Activated T-helper 2 cell treated with anti-CD3 and anti-CD28 coated beads, Interferon-gamma antibody, Interleukin-2, Interleukin-4, amounts not matched to agents 10 μg/mL and 5 μg/mL and 100 μg/mL, durations not matched to agents 14 hours and 24 hours and 36 hours (primary cell): Measurements from ENCODE around the gene CLIC5. TPM values are rescaled to one million over a fixed set of nuclear protein-coding genes. Genes with fewer than 3 reads are reported as not detected.

Experiments
- DNase-seq: peaks from one replicate; pipeline ENCODE4 v3.0.0; 2021; ENCODE audit warnings: low spot score
- H3K27ac Mint-ChIP-seq: one replicate; pipeline ENCODE4 v1.8.0; 2021; ENCODE audit warnings: mixed read lengths
- H3K27me3 Mint-ChIP-seq: one replicate; pipeline ENCODE4 v1.8.0; 2021; ENCODE audit warnings: low read depth, mixed read lengths
- H3K36me3 Mint-ChIP-seq: one replicate; pipeline ENCODE4 v1.8.0; 2021; ENCODE audit warnings: low read depth, mixed read lengths
- H3K4me1 Mint-ChIP-seq: one replicate; pipeline ENCODE4 v1.8.0; 2021; ENCODE audit warnings: low read depth, mixed read lengths
- H3K4me3 Mint-ChIP-seq: one replicate; pipeline ENCODE4 v1.8.0; 2021; ENCODE audit warnings: low read depth, mild to moderate bottlenecking, moderate library complexity, mixed read lengths
- H3K9me3 Mint-ChIP-seq: one replicate; pipeline ENCODE4 v1.8.0; 2021; ENCODE audit warnings: mixed read lengths
- intact Hi-C: fragments of 100-400 bp; cut with micrococcal nuclease; formaldehyde crosslinking; loops from one replicate; pipeline ENCODE4 v1.15.1; 2023
- total RNA-seq: library from RNA; stranded (reverse); gene quantifications from 2 replicates; pipeline ENCODE4 v1.2.3, GENCODE V29; 2022

CLIC5 gene
- 3.0 and 3.8 TPM in 2 replicates for total RNA-seq

DNA sequence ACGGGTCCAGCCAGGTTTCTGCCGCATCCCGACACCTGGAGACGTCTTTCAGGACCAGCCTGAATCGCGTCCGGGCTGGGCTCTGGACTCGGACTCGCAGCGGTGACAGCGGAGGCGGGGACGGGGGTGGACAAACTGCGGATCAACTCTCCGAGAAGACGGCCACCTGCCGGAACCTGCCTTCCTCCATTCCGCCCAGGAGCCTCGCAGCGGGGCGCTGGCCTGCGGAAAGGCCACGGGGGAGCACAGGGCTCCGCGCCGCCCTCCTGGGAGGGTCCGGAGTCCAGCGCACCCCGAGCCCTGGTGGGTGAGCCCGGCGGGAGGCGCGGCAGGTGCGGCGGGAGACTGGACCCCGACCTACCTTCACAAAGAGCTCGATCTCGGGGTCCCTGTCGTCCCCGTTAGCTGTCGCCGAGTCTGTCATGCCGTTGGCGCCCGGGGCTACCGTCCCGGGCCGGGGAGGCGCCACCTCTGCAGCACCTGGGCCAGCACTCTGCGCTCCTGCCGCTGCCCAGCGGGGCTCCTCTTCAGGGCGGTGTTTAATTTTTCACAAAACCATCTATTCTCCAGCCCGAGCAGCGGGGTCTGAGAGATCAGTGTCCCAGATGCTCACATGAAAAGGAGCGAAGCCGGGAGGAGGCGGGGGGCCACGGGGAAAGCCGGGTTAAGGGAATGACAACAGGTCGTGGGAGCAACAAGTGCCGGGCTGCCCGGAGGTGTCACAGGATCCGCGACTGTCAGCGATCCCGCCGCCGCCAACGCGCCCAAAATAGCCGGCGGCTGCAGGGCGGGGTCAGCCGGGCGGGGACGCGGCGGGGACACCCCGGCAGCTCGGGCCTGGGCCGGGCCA, at the start of gene CLIC5:
Gene CLIC5 (minus strand): TSS at position 742 of the 850 bp plus-strand sequence. CDS start 318 bp downstream, at position 424.
- peaks cover 5% of the 10 kb centered on the region for H3K9me3 Mint-ChIP-seq
- no peak for DNase-seq
- H3K4me3 Mint-ChIP-seq, result peak within 1 kb of the TSS; percentile 78
- intact Hi-C loops, result loop anchor here (10.0 kb wide), 3 partner anchors 181 to 1361 kb away; no protein-coding TSS in a partner anchor
- H3K27ac Mint-ChIP-seq, result peak within 1 kb of the TSS; percentile 26
- peaks cover 50% of the 10 kb centered on the region for H3K4me1 Mint-ChIP-seq
- H3K36me3 Mint-ChIP-seq, result no peaks in the 10 kb centered on the region
- H3K27me3 Mint-ChIP-seq, result peaks cover 29% of the 10 kb centered on the region

DNA sequence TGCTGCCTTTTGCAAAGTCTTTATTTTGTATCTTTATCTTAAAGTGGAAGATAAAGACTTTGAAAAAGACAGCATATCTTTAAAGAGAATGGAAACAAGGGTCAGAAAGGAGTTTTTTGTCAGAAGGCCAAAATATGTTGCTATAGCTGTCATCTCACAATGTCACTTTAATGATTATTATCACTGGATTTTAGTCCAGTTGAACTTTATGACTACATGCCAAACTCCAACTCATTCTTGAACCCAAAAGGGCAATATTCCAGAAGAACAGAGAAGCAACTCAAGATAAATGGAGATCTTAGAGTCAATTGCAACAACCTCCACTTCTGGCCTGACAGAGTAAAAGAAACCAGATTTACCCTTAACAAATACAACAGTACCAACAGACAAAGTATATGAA, 47.3 kb upstream of the CLIC5 start:
- H3K36me3 Mint-ChIP-seq, result no peaks in the 10 kb centered on the region
- DNase-seq, result no peak
- H3K27ac Mint-ChIP-seq, result no peak overlapping the region
- intact Hi-C loops, result no loop called here
- peaks cover 32% of the 10 kb centered on the region for H3K27me3 Mint-ChIP-seq
- H3K4me1 Mint-ChIP-seq, result no peaks in the 10 kb centered on the region
- no peak overlapping the region for H3K4me3 Mint-ChIP-seq
- no peaks in the 10 kb centered on the region for H3K9me3 Mint-ChIP-seq

DNA sequence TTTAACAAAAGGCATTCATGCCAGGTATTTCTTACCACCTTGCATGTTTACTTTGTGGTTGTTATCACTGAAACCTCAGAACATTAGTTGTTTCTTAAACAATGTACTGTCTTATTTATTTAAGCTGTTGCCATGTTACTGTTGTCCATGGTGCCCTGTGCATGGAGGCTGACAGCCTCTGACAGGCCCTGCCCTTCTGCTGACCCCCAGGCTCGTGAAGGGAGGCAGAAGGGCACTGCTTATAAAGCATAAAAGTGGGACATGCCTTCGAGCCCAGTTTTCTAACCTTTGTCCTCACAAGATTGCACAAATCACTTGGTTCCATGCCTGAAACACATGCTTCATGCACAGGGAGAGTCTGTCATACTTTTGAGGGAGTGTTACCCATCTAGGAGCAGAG, 46.7 kb upstream of the CLIC5 start:
- Mint-ChIP-seq H3K27me3 (peaks cover 35% of the 10 kb centered on the region), H3K4me3 (no peak overlapping the region), H3K9me3 (no peaks in the 10 kb centered on the region), H3K4me1 (no peaks in the 10 kb centered on the region), H3K27ac (no peak overlapping the region), H3K36me3 (no peaks in the 10 kb centered on the region)
- DNase-seq, result no peak
- intact Hi-C loops, result no loop called here

DNA sequence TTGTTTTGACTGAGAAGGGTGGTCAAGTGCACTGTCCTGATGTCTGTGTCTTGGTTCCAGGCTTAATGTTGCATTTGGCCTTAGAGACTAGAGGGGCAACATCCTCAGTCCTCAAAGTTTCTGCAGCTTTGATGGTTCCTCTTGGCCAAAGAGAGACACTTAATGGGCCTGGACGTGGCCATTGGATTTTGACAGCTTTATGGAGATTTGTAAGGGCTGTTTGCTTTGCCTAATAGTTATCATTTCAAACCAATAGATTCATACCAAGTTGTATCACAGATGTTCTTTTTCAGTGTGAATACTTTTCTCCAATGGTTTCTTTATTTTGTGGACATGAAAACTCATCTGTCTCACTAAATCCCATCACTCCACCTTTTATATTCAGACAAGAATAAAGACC, 45.8 kb upstream of the CLIC5 start:
- H3K4me1 Mint-ChIP-seq, result no peaks in the 10 kb centered on the region
- no peak for DNase-seq
- H3K27ac Mint-ChIP-seq, result no peak overlapping the region
- no peak overlapping the region for H3K4me3 Mint-ChIP-seq
- H3K36me3 Mint-ChIP-seq, result no peaks in the 10 kb centered on the region
- no peaks in the 10 kb centered on the region for H3K9me3 Mint-ChIP-seq
- intact Hi-C loops, result no loop called here
- H3K27me3 Mint-ChIP-seq, result peaks cover 35% of the 10 kb centered on the region

DNA sequence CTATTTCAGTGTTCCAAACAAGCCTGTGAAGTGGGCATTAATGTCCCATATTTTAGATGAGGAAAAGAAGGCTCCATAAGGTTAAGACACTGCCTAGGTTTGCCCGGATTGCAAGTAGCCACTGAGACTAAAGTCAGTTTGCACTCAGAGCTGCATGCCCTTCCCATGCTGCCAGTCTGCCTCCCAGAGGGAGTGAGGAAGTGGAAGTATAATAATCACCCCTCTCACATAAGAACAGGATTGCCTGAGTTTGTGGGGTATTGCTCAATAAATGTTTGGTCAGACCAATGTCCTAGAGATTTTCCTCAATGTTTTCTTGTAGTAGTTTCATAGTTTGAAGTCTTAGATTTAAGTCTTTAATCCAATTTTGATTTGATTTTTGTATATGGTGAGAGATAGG, 43.9 kb upstream of the CLIC5 start:
- Mint-ChIP-seq H3K36me3 (no peaks in the 10 kb centered on the region), H3K27me3 (peaks cover 34% of the 10 kb centered on the region), H3K27ac (no peak overlapping the region), H3K4me3 (no peak overlapping the region), H3K9me3 (no peaks in the 10 kb centered on the region), H3K4me1 (no peaks in the 10 kb centered on the region)
- intact Hi-C loops, result no loop called here
- no peak for DNase-seq

DNA sequence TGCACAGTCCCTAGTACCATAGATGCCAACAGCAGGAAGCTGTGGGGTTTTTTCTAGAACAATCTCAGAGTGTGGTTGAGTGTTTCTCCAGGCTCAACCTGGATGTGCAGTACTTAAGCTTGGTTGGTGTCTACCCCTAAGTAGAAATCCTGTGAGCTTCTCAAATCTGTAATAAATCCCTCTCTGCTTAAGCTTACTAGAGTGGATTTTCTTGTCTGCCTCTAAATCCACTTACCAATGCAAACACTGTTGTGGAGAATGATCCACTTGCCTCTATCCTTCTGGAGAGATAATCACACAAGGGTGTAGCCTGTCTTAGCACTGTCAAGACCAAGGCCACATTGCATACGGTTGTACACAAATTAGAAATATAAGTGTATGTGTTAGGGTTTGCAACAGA, 43.3 kb upstream of the CLIC5 start:
- Mint-ChIP-seq H3K27ac (no peak overlapping the region), H3K27me3 (peaks cover 34% of the 10 kb centered on the region), H3K4me3 (no peak overlapping the region), H3K4me1 (peaks cover 4% of the 10 kb centered on the region), H3K9me3 (no peaks in the 10 kb centered on the region), H3K36me3 (no peaks in the 10 kb centered on the region)
- no peak for DNase-seq
- intact Hi-C loops, result no loop called here

DNA sequence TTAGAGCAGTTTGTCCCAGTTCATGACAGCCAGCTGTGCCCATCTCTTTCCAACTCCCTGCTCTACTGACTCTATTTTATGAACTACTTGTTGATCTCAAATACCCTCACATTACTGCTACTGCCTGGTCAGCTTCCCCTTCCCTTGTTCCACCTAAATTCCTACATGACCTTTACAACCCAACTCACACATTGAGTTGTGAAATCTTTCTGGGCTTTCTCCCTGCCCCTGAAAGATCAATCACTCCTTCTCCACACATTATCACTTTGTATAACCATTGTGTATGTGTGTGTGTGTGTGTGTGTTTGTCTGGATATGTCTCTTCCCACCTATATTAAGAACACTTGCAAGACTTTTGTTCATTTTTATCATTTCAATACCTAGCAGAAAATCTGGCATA, 42.1 kb upstream of the CLIC5 start:
- no peak overlapping the region for H3K4me3 Mint-ChIP-seq
- peaks cover 13% of the 10 kb centered on the region for H3K4me1 Mint-ChIP-seq
- no peak overlapping the region for H3K27ac Mint-ChIP-seq
- H3K27me3 Mint-ChIP-seq, result peaks cover 26% of the 10 kb centered on the region
- no peaks in the 10 kb centered on the region for H3K9me3 Mint-ChIP-seq
- intact Hi-C loops, result no loop called here
- DNase-seq, result no peak
- no peaks in the 10 kb centered on the region for H3K36me3 Mint-ChIP-seq

DNA sequence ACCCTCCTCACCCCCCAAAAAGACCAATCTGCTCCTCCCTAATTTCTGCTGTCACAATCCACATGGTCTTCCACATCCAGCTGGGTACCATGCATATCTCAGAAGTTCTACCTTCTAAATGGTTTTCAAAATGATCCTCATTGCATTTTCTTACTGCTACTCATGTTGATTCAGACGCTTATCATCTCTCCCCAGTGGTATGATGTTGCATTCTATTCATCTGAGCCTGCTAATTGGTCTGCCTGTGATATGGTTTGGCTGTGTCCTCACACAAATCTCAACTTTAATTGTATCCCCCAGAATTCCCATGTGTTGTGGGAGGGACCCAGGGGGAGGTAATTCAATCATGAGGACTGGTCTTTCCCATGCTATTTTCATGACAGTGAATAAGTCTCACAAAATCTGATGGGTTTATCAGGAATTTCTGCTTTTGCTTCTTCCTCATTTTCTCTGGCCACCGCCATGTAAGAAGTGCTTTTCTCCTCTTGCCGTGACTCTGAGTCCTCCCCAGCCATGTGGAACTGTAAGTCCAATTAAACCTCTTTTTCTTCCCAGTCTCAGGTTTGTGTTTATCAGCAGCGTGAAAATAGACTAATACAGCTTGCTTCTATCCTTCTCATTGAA, 41.4 kb upstream of the CLIC5 start:
- no peak overlapping the region for H3K4me3 Mint-ChIP-seq
- H3K27ac Mint-ChIP-seq, result no peak overlapping the region
- no peak for DNase-seq
- intact Hi-C loops, result no loop called here
- peaks cover 14% of the 10 kb centered on the region for H3K4me1 Mint-ChIP-seq
- H3K36me3 Mint-ChIP-seq, result no peaks in the 10 kb centered on the region
- peaks cover 26% of the 10 kb centered on the region for H3K27me3 Mint-ChIP-seq
- no peaks in the 10 kb centered on the region for H3K9me3 Mint-ChIP-seq

DNA sequence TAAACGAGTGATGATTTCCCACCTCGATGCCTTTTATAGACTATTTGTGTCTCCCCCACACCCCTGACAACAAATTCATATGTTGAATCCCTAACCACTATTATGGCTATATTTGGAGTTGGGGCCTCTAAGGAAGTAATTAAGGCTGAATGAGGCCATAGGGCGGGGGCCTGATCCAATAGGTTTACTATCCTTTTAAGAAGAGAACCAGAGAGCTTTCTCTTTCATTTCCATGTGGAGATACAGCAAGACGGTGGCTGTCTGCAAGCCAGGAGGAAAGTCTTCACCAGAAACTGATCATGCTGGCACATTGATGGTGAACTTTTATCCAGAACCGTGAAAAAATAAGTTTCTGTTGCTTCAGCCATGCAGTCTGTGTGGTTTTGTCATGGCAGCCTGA, 38.9 kb upstream of the CLIC5 start:
- intact Hi-C loops, result no loop called here
- Mint-ChIP-seq H3K27me3 (peaks cover 24% of the 10 kb centered on the region), H3K36me3 (no peaks in the 10 kb centered on the region), H3K4me3 (no peak overlapping the region), H3K27ac (no peak overlapping the region), H3K9me3 (no peaks in the 10 kb centered on the region), H3K4me1 (peaks cover 14% of the 10 kb centered on the region)
- DNase-seq, result no peak

DNA sequence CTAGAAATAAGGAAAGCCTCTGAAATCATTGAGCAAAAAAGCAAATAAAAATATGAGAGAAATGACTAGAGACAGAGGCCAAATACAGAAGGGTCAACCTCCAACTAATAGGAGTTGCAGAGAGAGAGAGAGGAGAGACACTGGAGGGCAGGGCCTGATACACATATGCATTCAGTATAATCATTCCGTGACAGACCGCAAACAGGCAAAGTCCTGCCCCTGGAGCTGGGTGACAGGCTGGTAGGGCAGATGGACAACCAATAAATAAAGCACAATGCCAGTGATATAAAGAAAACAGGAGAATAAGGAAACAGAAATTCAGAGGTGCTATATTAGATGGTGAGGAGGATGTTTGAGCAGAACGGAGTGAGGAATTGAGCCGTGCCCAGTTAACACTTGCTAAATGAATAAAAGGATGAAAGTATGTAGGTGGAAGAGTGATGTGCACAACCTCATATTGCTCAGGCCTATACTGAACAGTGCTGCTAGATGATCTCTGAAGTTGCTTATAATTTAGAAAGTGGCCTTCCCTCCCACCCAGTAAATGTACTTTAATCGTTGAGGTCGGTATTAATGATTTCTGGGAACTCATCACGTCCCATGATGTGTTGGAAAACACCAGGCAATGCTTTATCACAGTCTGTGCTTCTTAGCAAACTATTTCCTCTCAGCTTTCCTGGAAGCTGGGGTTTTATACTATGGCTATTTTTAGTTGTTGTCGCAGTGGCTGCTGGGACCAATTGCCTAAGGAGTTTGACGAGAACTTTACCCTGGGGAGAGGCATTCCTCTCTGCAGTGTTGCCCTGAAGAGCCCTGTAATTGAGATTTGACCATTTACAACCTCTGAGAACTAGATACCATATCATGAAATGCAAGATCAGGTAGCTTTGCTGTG, 37.6 kb upstream of the CLIC5 start:
- Mint-ChIP-seq H3K4me1 (peaks cover 14% of the 10 kb centered on the region), H3K27ac (peak overlapping the region; percentile 50), H3K36me3 (no peaks in the 10 kb centered on the region), H3K27me3 (peaks cover 23% of the 10 kb centered on the region), H3K9me3 (no peaks in the 10 kb centered on the region), H3K4me3 (no peak overlapping the region)
- DNase-seq, result no peak
- intact Hi-C loops, result no loop called here

DNA sequence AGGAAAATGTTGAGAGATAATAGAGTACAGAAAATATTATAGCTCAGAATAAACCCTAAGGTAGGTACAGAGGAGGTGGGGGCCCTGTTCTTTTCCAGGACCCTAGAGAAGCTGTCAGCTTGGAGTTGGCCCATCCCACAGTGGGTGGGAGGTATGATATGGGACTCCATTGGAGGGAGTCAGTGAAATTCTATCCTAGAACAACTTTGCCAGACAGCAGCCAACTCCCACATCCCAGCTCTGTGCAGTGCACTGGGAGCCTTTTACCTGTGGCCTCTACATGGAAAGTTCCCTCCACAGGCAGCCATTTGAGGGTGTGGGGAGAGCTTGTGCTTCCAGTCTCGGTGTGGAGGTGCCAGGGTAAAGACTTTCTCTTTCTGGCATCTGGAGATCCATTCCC, 36.8 kb upstream of the CLIC5 start:
- Mint-ChIP-seq H3K27ac (no peak overlapping the region), H3K36me3 (no peaks in the 10 kb centered on the region), H3K4me3 (no peak overlapping the region), H3K27me3 (peaks cover 19% of the 10 kb centered on the region), H3K9me3 (no peaks in the 10 kb centered on the region), H3K4me1 (peaks cover 14% of the 10 kb centered on the region)
- no peak for DNase-seq
- intact Hi-C loops, result no loop called here

DNA sequence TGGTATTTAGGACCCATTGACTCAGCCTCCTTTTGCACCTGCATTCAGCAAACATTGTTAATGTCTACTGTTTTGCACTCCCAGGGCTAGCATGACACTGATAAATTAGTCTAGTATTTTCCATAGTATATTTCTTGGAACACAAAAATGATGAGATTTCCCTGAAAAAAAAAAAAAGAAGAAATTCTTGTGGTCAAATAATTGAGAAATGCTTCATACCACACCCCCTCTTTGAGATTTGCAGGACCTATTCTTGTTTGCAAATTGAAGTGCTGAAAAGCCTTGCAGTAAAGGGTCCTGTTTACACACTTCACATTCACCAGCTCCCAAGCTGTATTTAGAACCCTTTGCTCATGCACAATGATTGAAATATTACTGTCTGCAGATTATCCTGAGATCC, 36.3 kb upstream of the CLIC5 start:
- intact Hi-C loops, result no loop called here
- no peaks in the 10 kb centered on the region for H3K36me3 Mint-ChIP-seq
- H3K4me3 Mint-ChIP-seq, result no peak overlapping the region
- DNase-seq, result no peak
- peaks cover 14% of the 10 kb centered on the region for H3K4me1 Mint-ChIP-seq
- peaks cover 16% of the 10 kb centered on the region for H3K27me3 Mint-ChIP-seq
- H3K27ac Mint-ChIP-seq, result no peak overlapping the region
- no peaks in the 10 kb centered on the region for H3K9me3 Mint-ChIP-seq
